IPS-18a (cell line): ENCODE data around the gene UFC1.

Source experiments
- H3K27ac ChIP-seq: one replicate; pipeline ENCODE4 v1.5.1; 2013; ENCODE audit warnings: low read length
- H3K27me3 ChIP-seq: one replicate; pipeline ENCODE4 v1.6.1; 2013; ENCODE audit warnings: mild to moderate bottlenecking, low read length; ENCODE audit not compliant: control insufficient read depth, insufficient read depth
- H3K36me3 ChIP-seq: one replicate; pipeline ENCODE4 v1.6.1; 2013; ENCODE audit warnings: low read depth, low read length; ENCODE audit not compliant: control insufficient read depth
- H3K4me1 ChIP-seq: one replicate; pipeline ENCODE4 v1.6.1; 2013; ENCODE audit warnings: low read depth, low read length; ENCODE audit not compliant: control insufficient read depth
- H3K4me3 ChIP-seq: one replicate; pipeline ENCODE4 v1.5.1; 2013; ENCODE audit warnings: low read length
- H3K9ac ChIP-seq: one replicate; pipeline ENCODE4 v1.6.1; 2013; ENCODE audit warnings: mild to moderate bottlenecking, low read length, moderate library complexity
- H3K9me3 ChIP-seq: one replicate; pipeline ENCODE4 v1.6.1; 2013; ENCODE audit warnings: low read depth, low read length; ENCODE audit not compliant: control insufficient read depth

The UFC1 gene

GRCh38 chr1:161162052-161162451 lies 8.3 kb downstream of the UFC1 start:
- H3K36me3 ChIP-seq: peaks cover 21% of the 10 kb centered on the region
- H3K27ac ChIP-seq: no peak overlapping the region
- H3K4me1 ChIP-seq: peaks cover 11% of the 10 kb centered on the region
- no peak overlapping the region for H3K4me3 ChIP-seq
- no peak overlapping the region for H3K9ac ChIP-seq
- H3K27me3 ChIP-seq: no peaks in the 10 kb centered on the region
- H3K9me3 ChIP-seq: no peaks in the 10 kb centered on the region

- Histone ChIP-seq H3K9me3 (no peaks in the 10 kb centered on the region), H3K9ac (no peak overlapping the region), H3K4me3 (no peak overlapping the region), H3K27me3 (no peaks in the 10 kb centered on the region), H3K27ac (no peak overlapping the region), H3K36me3 (peaks cover 16% of the 10 kb centered on the region), H3K4me1 (peaks cover 11% of the 10 kb centered on the region)
These were observed 9.0 kb downstream of the UFC1 start for GRCh38 chr1:161162806-161163205.

DNA sequence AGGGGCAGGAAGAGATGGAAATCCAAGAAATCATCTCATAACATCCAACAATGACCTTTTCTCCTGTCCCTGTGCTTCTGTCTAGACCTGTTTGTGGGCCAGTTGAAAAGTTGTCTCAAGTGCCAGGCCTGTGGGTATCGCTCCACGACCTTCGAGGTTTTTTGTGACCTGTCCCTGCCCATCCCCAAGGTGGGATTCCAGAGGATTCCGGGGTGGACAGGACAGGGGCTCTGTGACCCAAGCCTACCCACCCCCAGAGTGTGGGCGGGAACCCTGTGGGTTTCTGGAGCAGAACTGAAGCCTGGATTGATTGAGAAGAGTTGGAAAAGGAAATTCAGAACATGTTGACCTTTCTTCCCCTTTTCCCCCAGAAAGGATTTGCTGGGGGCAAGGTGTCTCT lies 10.0 kb downstream of the UFC1 start:
- Histone ChIP-seq H3K27ac (no peak overlapping the region), H3K9me3 (no peaks in the 10 kb centered on the region), H3K4me3 (no peak overlapping the region), H3K9ac (no peak overlapping the region), H3K36me3 (peaks cover 9% of the 10 kb centered on the region), H3K4me1 (peaks cover 7% of the 10 kb centered on the region), H3K27me3 (no peaks in the 10 kb centered on the region)

DNA sequence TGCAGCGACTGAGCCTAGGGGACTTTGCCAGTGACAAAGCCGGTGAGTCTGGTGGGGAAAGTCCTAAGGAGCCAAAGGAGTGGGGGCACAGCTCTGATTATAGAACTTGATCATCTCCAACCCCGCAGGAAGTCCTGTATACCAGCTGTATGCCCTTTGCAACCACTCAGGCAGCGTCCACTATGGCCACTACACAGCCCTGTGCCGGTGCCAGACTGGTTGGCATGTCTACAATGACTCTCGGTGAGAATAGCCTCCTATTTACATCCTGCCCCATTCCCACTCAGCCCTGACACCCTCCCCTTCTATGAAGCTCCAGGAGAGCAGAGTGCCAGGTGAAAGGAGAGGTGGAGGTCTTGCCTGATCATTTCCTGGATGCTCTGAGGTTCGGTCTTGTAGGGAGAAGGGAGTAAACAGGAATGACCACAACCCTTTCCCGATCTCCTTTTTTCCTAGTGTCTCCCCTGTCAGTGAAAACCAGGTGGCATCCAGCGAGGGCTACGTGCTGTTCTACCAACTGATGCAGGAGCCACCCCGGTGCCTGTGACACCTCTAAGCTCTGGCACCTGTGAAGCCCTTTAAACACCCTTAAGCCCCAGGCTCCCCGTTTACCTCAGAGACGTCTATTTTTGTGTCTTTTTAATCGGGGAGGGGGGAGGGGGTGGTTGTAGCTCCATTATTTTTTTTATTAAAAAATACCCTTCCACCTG lies 11.3 kb downstream of the UFC1 start:
- Histone ChIP-seq H3K4me3 (peak overlapping the region; percentile 76), H3K9ac (peak overlapping the region; percentile 66), H3K36me3 (peaks cover 14% of the 10 kb centered on the region), H3K4me1 (peaks cover 6% of the 10 kb centered on the region), H3K27me3 (no peaks in the 10 kb centered on the region), H3K27ac (no peak overlapping the region), H3K9me3 (no peaks in the 10 kb centered on the region)

DNA sequence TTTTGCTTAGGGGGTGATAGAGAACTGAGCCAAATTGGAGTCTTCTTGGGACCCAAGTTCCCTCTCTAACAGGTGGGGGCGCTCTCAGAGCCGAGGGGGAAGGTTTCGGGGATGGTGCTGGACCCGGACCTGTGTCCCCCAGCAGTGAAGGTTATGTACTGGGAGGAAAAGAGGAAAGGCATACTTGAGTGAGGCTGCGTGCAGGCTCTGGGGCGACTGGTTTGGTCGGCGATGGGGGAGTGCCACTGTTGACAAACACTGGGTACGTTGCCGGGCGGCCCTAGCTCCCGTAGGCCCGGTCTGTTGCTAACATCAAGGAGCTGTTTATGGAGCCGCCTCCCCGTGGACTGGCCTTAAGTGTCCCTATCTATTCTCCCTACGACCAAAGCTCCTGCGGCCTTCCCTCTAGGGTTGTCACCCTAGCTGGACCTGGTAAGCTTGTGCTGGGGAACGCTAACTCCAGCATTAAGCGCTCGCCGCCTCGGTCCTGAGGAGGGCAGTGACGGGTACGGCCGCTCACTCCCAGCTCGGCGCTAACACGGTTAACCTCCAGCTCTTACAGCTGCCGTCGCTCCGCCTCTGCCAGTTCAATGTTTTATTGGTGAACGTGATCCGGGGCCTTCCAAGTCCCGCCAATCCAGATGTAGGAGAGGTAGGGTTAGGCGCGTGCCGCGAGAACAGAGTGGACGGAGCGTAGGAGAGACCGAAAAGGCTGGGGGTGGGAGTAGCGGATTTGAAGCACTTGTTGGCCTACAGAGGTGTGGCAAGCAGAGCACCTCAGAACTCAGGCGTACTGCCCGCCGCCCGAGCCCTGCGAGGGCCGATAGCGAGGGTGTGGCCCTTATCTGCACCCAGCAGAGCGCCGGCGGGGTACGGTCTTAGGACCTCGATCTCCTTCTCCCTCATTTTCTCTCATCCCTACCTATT lies 12.2 kb downstream of the UFC1 start, which contains the start of gene PPOX:
Gene PPOX (plus strand): TSS at position 685 of the 927 bp plus-strand sequence. CDS start 422 bp downstream, outside the sequence.
- Histone ChIP-seq H3K4me1 (peaks cover 2% of the 10 kb centered on the region), H3K9ac (peak within 1 kb of the TSS; percentile 66), H3K4me3 (peak within 1 kb of the TSS; percentile 76), H3K27ac (peak within 1 kb of the TSS; percentile 74), H3K36me3 (peaks cover 22% of the 10 kb centered on the region), H3K27me3 (no peaks in the 10 kb centered on the region), H3K9me3 (no peaks in the 10 kb centered on the region)

DNA sequence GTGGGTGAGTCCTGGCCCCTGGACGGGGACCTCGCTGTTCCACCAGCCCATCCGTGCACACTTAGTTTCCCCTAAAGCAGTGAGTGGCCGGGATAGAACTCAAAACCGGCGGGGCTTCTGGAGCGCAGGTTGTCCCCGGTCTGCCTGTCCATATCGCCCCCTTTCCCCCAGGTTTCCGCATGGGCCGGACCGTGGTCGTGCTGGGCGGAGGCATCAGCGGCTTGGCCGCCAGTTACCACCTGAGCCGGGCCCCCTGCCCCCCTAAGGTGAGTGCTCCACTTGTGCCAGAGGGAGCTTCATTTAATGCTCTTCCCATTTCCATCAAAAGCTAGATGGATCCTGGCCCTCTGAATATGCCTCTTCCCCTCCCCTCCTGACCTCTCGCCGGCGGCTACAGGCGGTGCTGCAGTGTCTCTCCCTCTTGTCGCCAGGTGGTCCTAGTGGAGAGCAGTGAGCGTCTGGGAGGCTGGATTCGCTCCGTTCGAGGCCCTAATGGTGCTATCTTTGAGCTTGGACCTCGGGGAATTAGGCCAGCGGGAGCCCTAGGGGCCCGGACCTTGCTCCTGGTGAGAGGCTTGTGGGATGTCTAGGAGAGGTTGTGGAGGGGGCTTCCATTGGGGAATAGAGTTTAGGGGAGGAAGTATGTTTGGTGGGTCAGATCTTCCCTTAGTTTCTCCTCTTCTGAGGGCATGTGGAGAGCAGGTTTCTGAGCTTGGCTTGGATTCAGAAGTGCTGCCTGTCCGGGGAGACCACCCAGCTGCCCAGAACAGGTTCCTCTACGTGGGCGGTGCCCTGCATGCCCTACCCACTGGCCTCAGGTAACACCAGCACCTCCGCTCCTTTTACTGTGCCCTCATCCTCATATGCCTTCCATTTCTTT lies 13.1 kb downstream of the UFC1 start:
- H3K4me3 ChIP-seq: peak overlapping the region; percentile 76
- H3K9me3 ChIP-seq: no peaks in the 10 kb centered on the region
- peak overlapping the region; percentile 66 for H3K9ac ChIP-seq
- H3K36me3 ChIP-seq: peaks cover 28% of the 10 kb centered on the region
- no peak overlapping the region for H3K27ac ChIP-seq
- H3K27me3 ChIP-seq: no peaks in the 10 kb centered on the region
- peaks cover 2% of the 10 kb centered on the region for H3K4me1 ChIP-seq

DNA sequence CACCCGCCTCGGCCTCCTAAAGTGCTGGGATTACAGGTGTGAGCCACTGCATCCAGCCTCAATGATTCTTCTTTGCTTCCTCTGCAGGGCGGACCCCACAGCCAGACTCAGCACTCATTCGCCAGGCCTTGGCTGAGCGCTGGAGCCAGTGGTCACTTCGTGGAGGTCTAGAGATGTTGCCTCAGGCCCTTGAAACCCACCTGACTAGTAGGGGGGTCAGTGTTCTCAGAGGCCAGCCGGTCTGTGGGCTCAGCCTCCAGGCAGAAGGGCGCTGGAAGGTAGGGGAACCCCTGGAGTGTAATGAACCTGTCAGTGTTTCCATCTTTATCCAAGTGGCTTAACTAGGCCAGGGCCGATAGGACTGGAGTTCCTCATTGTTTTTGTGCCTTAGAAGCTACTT lies 15.1 kb downstream of the UFC1 start:
- Histone ChIP-seq H3K4me3 (no peak overlapping the region), H3K9me3 (no peaks in the 10 kb centered on the region), H3K4me1 (peaks cover 2% of the 10 kb centered on the region), H3K27me3 (no peaks in the 10 kb centered on the region), H3K27ac (no peak overlapping the region), H3K9ac (no peak overlapping the region), H3K36me3 (peaks cover 42% of the 10 kb centered on the region)

- Histone ChIP-seq H3K4me1 (no peaks in the 10 kb centered on the region), H3K9me3 (no peaks in the 10 kb centered on the region), H3K27me3 (no peaks in the 10 kb centered on the region), H3K9ac (no peak overlapping the region), H3K4me3 (no peak overlapping the region), H3K27ac (no peak overlapping the region), H3K36me3 (peaks cover 47% of the 10 kb centered on the region)
These were observed 17.4 kb downstream of the UFC1 start for GRCh38 chr1:161171191-161171590.

DNA sequence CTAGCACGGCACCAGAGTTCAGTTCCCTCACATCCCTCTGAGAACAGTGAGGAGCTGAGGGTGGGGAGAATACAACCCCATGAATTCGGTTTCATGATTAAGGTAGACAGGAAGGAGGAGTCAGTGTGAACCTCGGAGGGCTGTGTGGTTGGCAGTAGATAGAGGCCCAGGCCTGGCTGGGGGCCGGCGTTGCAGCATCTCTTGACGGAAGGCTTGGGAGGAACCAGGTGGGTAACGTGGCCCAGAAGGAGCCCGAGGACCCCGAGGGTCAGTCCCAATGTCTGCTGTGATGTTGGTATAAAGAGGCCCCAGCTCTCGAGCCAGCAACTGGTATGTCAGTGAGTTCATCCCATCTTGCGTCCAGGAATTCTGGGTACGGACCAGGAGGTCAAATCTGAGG lies 17.9 kb downstream of the UFC1 start:
- Histone ChIP-seq H3K9ac (no peak overlapping the region), H3K27ac (no peak overlapping the region), H3K27me3 (no peaks in the 10 kb centered on the region), H3K4me3 (no peak overlapping the region), H3K9me3 (no peaks in the 10 kb centered on the region), H3K36me3 (peaks cover 47% of the 10 kb centered on the region), H3K4me1 (no peaks in the 10 kb centered on the region)

- no peak overlapping the region for H3K4me3 ChIP-seq
- H3K36me3 ChIP-seq: peaks cover 47% of the 10 kb centered on the region
- no peaks in the 10 kb centered on the region for H3K4me1 ChIP-seq
- H3K9ac ChIP-seq: no peak overlapping the region
- no peak overlapping the region for H3K27ac ChIP-seq
- no peaks in the 10 kb centered on the region for H3K9me3 ChIP-seq
- no peaks in the 10 kb centered on the region for H3K27me3 ChIP-seq
These were observed 18.6 kb downstream of the UFC1 start for GRCh38 chr1:161172349-161172748.

- peaks cover 47% of the 10 kb centered on the region for H3K36me3 ChIP-seq
- H3K4me1 ChIP-seq: peaks cover 2% of the 10 kb centered on the region
- H3K27me3 ChIP-seq: no peaks in the 10 kb centered on the region
- no peak overlapping the region for H3K27ac ChIP-seq
- no peaks in the 10 kb centered on the region for H3K9me3 ChIP-seq
- H3K9ac ChIP-seq: no peak overlapping the region
- no peak overlapping the region for H3K4me3 ChIP-seq
These were observed 19.1 kb downstream of the UFC1 start for GRCh38 chr1:161172776-161173376.
